Prostate gland (tissue), 2 donors: ENCODE data around the gene PITPNB.

Source experiments
- POLR2A ChIP-seq: fragments of 450-650 bp; IDR thresholded peaks from one replicate; pipeline ENCODE4 v1.6.1; 2016; ENCODE audit warnings: antibody characterized with exemption, mild to moderate bottlenecking
- POLR2AphosphoS5 ChIP-seq: sonication (generic); formaldehyde crosslinking; IDR thresholded peaks from one replicate; pipeline ENCODE4 v1.6.1; 2017; ENCODE audit warnings: antibody characterized with exemption
- TF ChIP-seq, protein P1 (sequence below), 4 experiments: fragments of 200-600 bp in 2 of 4; fragments of 450-650 bp in 2 of 4; sonication (generic) in 2 of 4; IDR thresholded peaks; 1 replicate in 3 of 4; 2 replicates in 1 of 4; pipeline ENCODE4 v1.5.1; 2016 to 2019; ENCODE audit warnings: antibody characterized with exemption in 4 of 4, mild to moderate bottlenecking in 2 of 4, moderate library complexity in 2 of 4

DNA sequence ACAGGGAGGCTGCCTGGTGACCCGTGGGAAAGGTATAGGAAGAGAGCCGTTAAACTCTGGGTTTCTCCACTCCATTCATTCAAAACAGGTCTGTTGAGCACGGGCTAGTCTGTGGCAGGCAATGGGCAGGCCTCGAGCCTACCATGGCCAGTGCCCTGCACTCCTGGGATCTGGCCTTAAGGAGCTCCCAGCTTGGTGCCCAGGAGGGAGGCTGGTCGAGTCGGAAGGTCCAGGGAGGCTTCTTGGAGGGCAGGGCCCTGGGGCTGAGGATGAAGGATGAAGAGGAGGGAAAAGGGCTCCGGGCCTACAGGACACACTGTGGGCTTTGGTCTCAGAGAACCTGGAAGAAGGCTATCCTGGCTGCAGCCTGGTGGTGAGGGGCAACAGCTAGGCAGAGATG is 75.6 kb downstream of the PITPNB start:
- TF ChIP-seq, protein P1, sequence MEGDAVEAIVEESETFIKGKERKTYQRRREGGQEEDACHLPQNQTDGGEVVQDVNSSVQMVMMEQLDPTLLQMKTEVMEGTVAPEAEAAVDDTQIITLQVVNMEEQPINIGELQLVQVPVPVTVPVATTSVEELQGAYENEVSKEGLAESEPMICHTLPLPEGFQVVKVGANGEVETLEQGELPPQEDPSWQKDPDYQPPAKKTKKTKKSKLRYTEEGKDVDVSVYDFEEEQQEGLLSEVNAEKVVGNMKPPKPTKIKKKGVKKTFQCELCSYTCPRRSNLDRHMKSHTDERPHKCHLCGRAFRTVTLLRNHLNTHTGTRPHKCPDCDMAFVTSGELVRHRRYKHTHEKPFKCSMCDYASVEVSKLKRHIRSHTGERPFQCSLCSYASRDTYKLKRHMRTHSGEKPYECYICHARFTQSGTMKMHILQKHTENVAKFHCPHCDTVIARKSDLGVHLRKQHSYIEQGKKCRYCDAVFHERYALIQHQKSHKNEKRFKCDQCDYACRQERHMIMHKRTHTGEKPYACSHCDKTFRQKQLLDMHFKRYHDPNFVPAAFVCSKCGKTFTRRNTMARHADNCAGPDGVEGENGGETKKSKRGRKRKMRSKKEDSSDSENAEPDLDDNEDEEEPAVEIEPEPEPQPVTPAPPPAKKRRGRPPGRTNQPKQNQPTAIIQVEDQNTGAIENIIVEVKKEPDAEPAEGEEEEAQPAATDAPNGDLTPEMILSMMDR (IDR thresholded peaks at IDR 0.05), result no peak
- TF ChIP-seq POLR2A, result no peak
- no peak for TF ChIP-seq POLR2AphosphoS5
